Heart right ventricle (tissue), 16 donors: ENCODE results near the gene SLC2A8. TPM values are rescaled to one million over a fixed set of nuclear protein-coding genes. Genes with fewer than 3 reads are reported as not detected.
A peak's percentile ranks its signal among the peaks of the same experiment; 100 is the strongest.

Experiments used
- ATAC-seq, 8 donors: fragments of 200-7000 bp; cut with Tn5 transposase; one replicate each; pipeline ENCODE4 v1.9.1; 2020; ENCODE audit warnings: mild to moderate bottlenecking in 8 of 8, moderate library complexity in 8 of 8, moderate number of reproducible peaks in 1 of 8
- DNase-seq, 2 donors: peaks; one replicate each; pipeline ENCODE4 v3.0.0-alpha.2; 2020
- H3K27ac ChIP-seq, 10 donors: fragments of 200-600 bp; sonication (generic) in 2 of 10; one replicate each; pipeline versions ENCODE4 v1.5.0 to v1.8.0; 2020 to 2022; ENCODE audit warnings: mild to moderate bottlenecking in 3 of 10
- H3K27me3 ChIP-seq, 7 donors: fragments of 200-600 bp; one replicate each; pipeline ENCODE4 v1.8.0; 2021 to 2022; ENCODE audit warnings: mild to moderate bottlenecking in 2 of 7
- H3K36me3 ChIP-seq, 9 donors: fragments of 200-600 bp; sonication (generic) in 1 of 9; one replicate each; pipeline versions ENCODE4 v1.5.0 to v1.8.0; 2020 to 2022; ENCODE audit warnings: mild to moderate bottlenecking in 2 of 9
- H3K4me1 ChIP-seq, 9 donors: fragments of 200-600 bp; sonication (generic) in 1 of 9; one replicate each; pipeline versions ENCODE4 v1.5.0 to v1.8.0; 2020 to 2022; ENCODE audit warnings: mild to moderate bottlenecking in 4 of 9
- H3K4me3 ChIP-seq, 10 donors: fragments of 200-600 bp; sonication (generic) in 2 of 10; one replicate each; pipeline versions ENCODE4 v1.5.0 to v1.8.0; 2020 to 2022; ENCODE audit warnings: mild to moderate bottlenecking in 7 of 10, moderate library complexity in 2 of 10
- H3K9me3 ChIP-seq, 11 donors: fragments of 200-600 bp in 10 of 11; sonication (generic) in 2 of 11; one replicate each; pipeline versions ENCODE4 v1.5.0 to v1.8.0; 2013 to 2022; ENCODE audit warnings: mild to moderate bottlenecking in 2 of 11, control low read depth in 1 of 11, moderate library complexity in 1 of 11
- CTCF ChIP-seq, 9 donors: fragments of 200-600 bp; sonication (generic) in 2 of 9; IDR thresholded peaks; one replicate each; pipeline versions ENCODE4 v1.5.0 to v1.8.0; 2021 to 2022; ENCODE audit warnings: antibody characterized with exemption in 9 of 9, mild to moderate bottlenecking in 5 of 9, moderate library complexity in 1 of 9
- WGBS, 2 donors: extraction: QIAGEN DNeasy Blood & Tissue Kit; methylation state at CpG; one replicate each; pipeline ENCODE4 v1.1.7; 2013; ENCODE audit warnings: inconsistent platforms in 1 of 2; 5-methylcytosine and 5-hydroxymethylcytosine counted together
- intact Hi-C, 10 donors: fragments of 100-400 bp; cut with DNase I; formaldehyde crosslinking; loops; one replicate each; pipeline versions ENCODE4 v1.11.1 to v1.14.2; 2022
- polyA plus RNA-seq, 2 donors: library from polyadenylated mRNA; stranded (reverse); fragments of 200-250 nt; gene quantifications; one replicate each; pipeline ENCODE4 v1.2.3, GENCODE V29; 2013
- total RNA-seq, 10 donors: library from RNA; stranded (reverse); fragmentation: NEBNext Ultra II Directional in 3 of 10; extraction: Animal tissue kit (Norgen Biotek cat#: 25700) in 3 of 10; gene quantifications; one replicate each; pipeline versions ENCODE4 v1.2.1 to v1.2.4, GENCODE V29; 2021 to 2023
- donor health status: Arrhythmogenic right ventricular cardiomyopathy.
- donor health status: ischemic (EF 13 %, LVEDD 7.1; RV severe dilation, severe dysfunction).
- donor health status: healthy with polysubstance abuse.
- donor health status: DM: no; HTN: yes; CAD: no.
- donor health status: DM: no; HTN: no; CAD: no.
- donor health status: ischemic (EF 25% LVEDD 6.9; RV normal size, moderate dysfunction).
- donor health status: ischemic (EF 25% LVEDD 5.7; RV mildly dilated, moderate dysfunction).
- donor health status: healthy.
- donor health status: DM: yes; HTN: yes; CAD: no.
- donor health status: Ischemic cardiomyopathy.
- donor health status: ischemic (EF 35%, LVEDD 5.7; RV mildly dilated, moderate dysfunction).
- donor health status: nonischemic (EF 11% LVEDD 7.7; RV severe dilation, severe dysfunction).
- donor health status: DM: yes; HTN: yes; CAD: no.
- donor health status: PGD.
- donor health status: ischemic (EF 29% LVEDD 5.4; RV normal size, mild dysfunction).
- donor health status: nonischemic (EF 23%, LVEDD 6.1; RV moderate dilation, normal function).

SLC2A8 gene
- total and polyA plus RNA-seq, 12 donors = 10.0 to 26.7 (median 13.2) TPM

- ATAC-seq (peak; percentile 96 to 100 (median 99)), DNase-seq (peak; percentile 93 to 95)
- H3K9me3 ChIP-seq = no peaks in the 10 kb centered on the region
- 0% methylated on average over 54 of the region's 54 CpGs for WGBS, 2 donors
- TF ChIP-seq CTCF (IDR thresholded peaks at IDR 0.05) = peak in 1 of 9 donors; percentile 8
- intact Hi-C loops = loop anchor here in 3 of 10 donors (2.0 to 10.0 kb wide), 2 partner anchors 27 to 199 kb away; partner anchors contain the start of genes LRSAM1 (in 1 of the 3) and RPL12 (in 1 of the 3)
- H3K36me3 ChIP-seq = peaks cover 0 to 26% (median 6%) of the 10 kb centered on the region in 9 donors
- peak within 1 kb of the TSS; percentile 81 to 95 (median 88) for H3K27ac ChIP-seq
- H3K4me3 ChIP-seq = peak within 1 kb of the TSS; percentile 67 to 100 (median 84)
- no peaks in the 10 kb centered on the region for H3K27me3 ChIP-seq
- H3K4me1 ChIP-seq = peaks cover 13 to 49% (median 36%) of the 10 kb centered on the region in 9 donors
Measured at GRCh38 chr9:127423934-127424675, 27.1 kb downstream of the SLC2A8 start, which contains the start of gene ZNF79. ZNF79 (plus strand) TSS chr9:127424382; CDS start chr9:127424788, 406 bp downstream.

GRCh38 chr9:127424676-127424999 is 27.7 kb downstream of the SLC2A8 start:
- Histone ChIP-seq H3K9me3 (no peaks in the 10 kb centered on the region), H3K4me1 (peaks cover 13 to 48% (median 36%) of the 10 kb centered on the region in 9 donors), H3K27ac (peak overlapping the region; percentile 81 to 95 (median 88)), H3K27me3 (no peaks in the 10 kb centered on the region), H3K36me3 (peaks cover 0 to 32% (median 11%) of the 10 kb centered on the region in 9 donors), H3K4me3 (peak overlapping the region; percentile 67 to 100 (median 84))
- ATAC-seq (no peak), DNase-seq (no peak)
- 0 to 1% methylated on average over 13 of the region's 13 CpGs for WGBS, 2 donors
- no peak for TF ChIP-seq CTCF (IDR thresholded peaks at IDR 0.05)
- intact Hi-C loops = loop anchor here in 3 of 10 donors (2.0 to 10.0 kb wide), 2 partner anchors 26 to 200 kb away; partner anchors contain the start of genes LRSAM1 (in 1 of the 3) and RPL12 (in 1 of the 3)

GRCh38 chr9:127426756-127427155 is 29.8 kb downstream of the SLC2A8 start:
- no peak overlapping the region for H3K27ac ChIP-seq
- WGBS, 2 donors = 86 to 91% methylated on average over 2 of the region's 2 CpGs
- no peak for TF ChIP-seq CTCF (IDR thresholded peaks at IDR 0.05)
- H3K4me3 ChIP-seq = no peak overlapping the region
- no peak for DNase-seq
- no peak for ATAC-seq
- no peaks in the 10 kb centered on the region for H3K27me3 ChIP-seq
- H3K36me3 ChIP-seq = peaks cover 0 to 51% (median 18%) of the 10 kb centered on the region in 9 donors
- intact Hi-C loops = loop anchor here in 2 of 10 donors (10.0 kb wide), 1 partner anchor 202 kb away; no protein-coding TSS in a partner anchor
- peaks cover 13 to 48% (median 36%) of the 10 kb centered on the region in 9 donors for H3K4me1 ChIP-seq
- no peaks in the 10 kb centered on the region for H3K9me3 ChIP-seq

- ATAC-seq (no peak), DNase-seq (no peak)
- 85 to 87% methylated on average over 3 of the region's 3 CpGs for WGBS, 2 donors
- Histone ChIP-seq H3K9me3 (no peaks in the 10 kb centered on the region), H3K27ac (no peak overlapping the region), H3K27me3 (no peaks in the 10 kb centered on the region), H3K36me3 (peaks cover 0 to 64% (median 21%) of the 10 kb centered on the region in 9 donors), H3K4me3 (no peak overlapping the region), H3K4me1 (peaks cover 7 to 35% (median 21%) of the 10 kb centered on the region in 9 donors)
- TF ChIP-seq CTCF (IDR thresholded peaks at IDR 0.05) = no peak
- intact Hi-C loops = loop anchor here in 2 of 10 donors (1.0 to 10.0 kb wide), 2 partner anchors 25 to 204 kb away; no protein-coding TSS in a partner anchor
Measured at GRCh38 chr9:127428348-127428747, 31.4 kb downstream of the SLC2A8 start.
